Measurements from ENCODE around the gene TMEM30B.

DNA sequence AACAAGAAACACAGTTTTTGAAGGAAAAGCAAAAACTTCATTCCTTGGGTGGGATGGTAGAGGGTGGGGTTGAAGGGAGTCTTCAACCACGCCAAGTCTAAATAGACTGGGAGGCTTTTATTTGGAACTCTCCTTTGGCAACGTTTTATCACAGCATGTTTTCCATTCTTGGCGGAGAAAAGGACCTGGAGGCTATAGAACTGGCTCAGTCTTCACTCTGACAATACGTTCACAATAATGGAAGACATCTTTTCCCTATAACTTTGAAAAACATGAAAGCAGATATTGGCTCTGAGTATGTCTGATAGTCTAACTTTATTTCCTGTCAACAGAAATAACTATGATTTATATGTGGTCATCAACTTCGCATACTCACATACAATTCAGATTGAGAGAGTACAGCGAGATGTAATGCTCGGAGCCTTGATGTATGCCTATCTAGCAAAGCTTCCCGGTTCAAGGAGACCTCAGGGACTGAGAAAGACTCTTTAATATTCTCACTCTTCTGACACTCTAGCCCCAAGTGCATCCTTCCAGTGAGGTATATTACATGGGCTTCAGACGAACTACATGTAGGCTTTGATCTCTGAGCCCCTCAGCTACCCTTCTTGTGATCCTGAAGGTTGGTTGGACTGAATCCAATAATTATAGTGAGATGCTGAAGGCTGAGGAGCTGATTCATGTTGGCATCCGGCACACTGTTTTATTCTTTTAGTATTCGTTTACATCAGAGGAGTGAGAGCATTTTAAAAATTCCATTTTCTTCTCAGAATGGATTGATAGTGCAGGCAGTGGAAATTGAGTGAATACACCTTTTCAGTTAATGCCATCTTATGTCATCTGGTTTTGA, 14.0 kb downstream of the TMEM30B start:
- TF ChIP-seq, protein P1, sequence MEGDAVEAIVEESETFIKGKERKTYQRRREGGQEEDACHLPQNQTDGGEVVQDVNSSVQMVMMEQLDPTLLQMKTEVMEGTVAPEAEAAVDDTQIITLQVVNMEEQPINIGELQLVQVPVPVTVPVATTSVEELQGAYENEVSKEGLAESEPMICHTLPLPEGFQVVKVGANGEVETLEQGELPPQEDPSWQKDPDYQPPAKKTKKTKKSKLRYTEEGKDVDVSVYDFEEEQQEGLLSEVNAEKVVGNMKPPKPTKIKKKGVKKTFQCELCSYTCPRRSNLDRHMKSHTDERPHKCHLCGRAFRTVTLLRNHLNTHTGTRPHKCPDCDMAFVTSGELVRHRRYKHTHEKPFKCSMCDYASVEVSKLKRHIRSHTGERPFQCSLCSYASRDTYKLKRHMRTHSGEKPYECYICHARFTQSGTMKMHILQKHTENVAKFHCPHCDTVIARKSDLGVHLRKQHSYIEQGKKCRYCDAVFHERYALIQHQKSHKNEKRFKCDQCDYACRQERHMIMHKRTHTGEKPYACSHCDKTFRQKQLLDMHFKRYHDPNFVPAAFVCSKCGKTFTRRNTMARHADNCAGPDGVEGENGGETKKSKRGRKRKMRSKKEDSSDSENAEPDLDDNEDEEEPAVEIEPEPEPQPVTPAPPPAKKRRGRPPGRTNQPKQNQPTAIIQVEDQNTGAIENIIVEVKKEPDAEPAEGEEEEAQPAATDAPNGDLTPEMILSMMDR (conservative IDR thresholded peaks at IDR 0.05; ENCODE audit: low read depth, low read length) = no peak
- no peak for TF ChIP-seq POLR2A (IDR thresholded peaks at IDR 0.05; ENCODE audit: low read depth, low read length)

Measured in IMR-90 (cell line).